K562 (cell line): ENCODE results near the gene FGR. TPM values are rescaled to one million over a fixed set of nuclear protein-coding genes. Genes with fewer than 3 reads are reported as not detected.

Source experiments
- ATAC-seq: fragments of 200-7000 bp; cut with Tn5 transposase; 3 replicates; pipeline ENCODE4 v1.9.1; 2020; ENCODE audit warnings: moderate library complexity
- BruUV-seq: library from RNA; stranded (reverse); fragments of 400-500 nt; replicated peaks from 2 replicates; lab custom pipeline; 2021; lab: Mats Ljungman, UMichigan
- CTCF ChIA-PET: fragments of 300-600 bp; formaldehyde crosslinking; extraction: SDS; loops from one replicate; lab custom pipeline; 2021; ENCODE audit warnings: low intra/inter-chr PET ratio; lab: Yijun Ruan, JAX
- POLR2A ChIA-PET: fragments of 300-600, 350-650 bp; sonication (Branson Sonifier 250); formaldehyde crosslinking; extraction: SDS; loops from one replicate; lab custom pipeline; 2021; ENCODE audit warnings: antibody characterized with exemption, inconsistent platforms; lab: Yijun Ruan, JAX
- DNase-seq, 4 experiments: peaks; one replicate each; pipeline versions ENCODE4 v3.0.0 to v3.0.0-alpha.2; 2011 to 2018; ENCODE audit warnings: low spot score in 3 of 4, mixed read lengths in 3 of 4; ENCODE audit errors: extremely low read depth in 1 of 4
- FAIRE-seq: peaks from 2 replicates; lab custom pipeline; 2011; peaks lifted over from hg19 to GRCh38; lab: Jason Lieb, UNC
- H2AFZ ChIP-seq: 2 replicates; pipeline ENCODE4 v1.6.0; 2011; ENCODE audit warnings: low read depth, low read length, control low read depth, inconsistent platforms
- H3K27ac ChIP-seq: fragments of 200-600 bp; 3 replicates; pipeline ENCODE4 v1.8.0; 2011; ENCODE audit warnings: low read depth, mild to moderate bottlenecking, control low read depth, inconsistent platforms, low read length, moderate library complexity, mixed read lengths; ENCODE audit errors: extremely low read depth
- H3K27me3 ChIP-seq, 2 experiments: fragments of 300-600 bp in 1 of 2; 2 replicates in 1 of 2; 3 replicates in 1 of 2; pipeline versions ENCODE4 v1.6.0 to v1.8.0; 2011; ENCODE audit warnings: inconsistent platforms in 2 of 2, low read length in 2 of 2, mild to moderate bottlenecking in 1 of 2, mixed read lengths in 1 of 2, moderate library complexity in 1 of 2; ENCODE audit not compliant: control insufficient read depth in 2 of 2, insufficient read depth in 2 of 2
- H3K36me3 ChIP-seq: fragments of 300-600 bp; 3 replicates; pipeline ENCODE4 v1.8.0; 2011; ENCODE audit warnings: mild to moderate bottlenecking, low read length, inconsistent platforms; ENCODE audit not compliant: control insufficient read depth, insufficient read depth
- H3K4me1 ChIP-seq, 2 experiments: fragments of 200-600 bp in 1 of 2; replicated peaks in 1 of 2; 2 replicates in 1 of 2; 3 replicates in 1 of 2; pipeline versions ENCODE4 v1.5.1 to v1.8.0; 2011; ENCODE audit warnings: inconsistent platforms in 2 of 2, low read length in 2 of 2, mild to moderate bottlenecking in 1 of 2, mixed read lengths in 1 of 2, moderate library complexity in 1 of 2; ENCODE audit not compliant: control insufficient read depth in 2 of 2, insufficient read depth in 2 of 2
- H3K4me2 ChIP-seq: 2 replicates; pipeline ENCODE4 v1.6.1; 2011; ENCODE audit warnings: low read length, control low read depth, inconsistent platforms, mixed read lengths; ENCODE audit not compliant: insufficient read depth
- H3K4me3 ChIP-seq: fragments of 200-600 bp; sonication (generic), shearing (Covaris generic); 2 replicates; pipeline ENCODE4 v1.5.1; 2016; ENCODE audit warnings: control low read depth, inconsistent platforms
- H3K79me2 ChIP-seq: fragments of 200-600 bp; 3 replicates; pipeline ENCODE4 v1.8.0; 2011; ENCODE audit warnings: low read length, inconsistent platforms; ENCODE audit not compliant: control insufficient read depth, insufficient read depth
- H3K9ac ChIP-seq, 2 experiments: 2 replicates each; pipeline versions ENCODE4 v1.6.0 to v1.6.1; 2011; ENCODE audit warnings: low read depth in 2 of 2, low read length in 2 of 2, control low read depth in 1 of 2, inconsistent platforms in 1 of 2, mild to moderate bottlenecking in 1 of 2, mixed read lengths in 1 of 2; ENCODE audit not compliant: insufficient read depth in 1 of 2
- H3K9me1 ChIP-seq: one replicate; pipeline ENCODE4 v1.6.0; 2011; ENCODE audit warnings: inconsistent platforms, mild to moderate bottlenecking, low read length, moderate library complexity; ENCODE audit not compliant: control insufficient read depth, insufficient read depth
- H3K9me3 ChIP-seq: replicated peaks from 2 replicates; pipeline ENCODE4 v1.5.1; 2011; ENCODE audit warnings: low read depth, low read length, inconsistent platforms; ENCODE audit not compliant: control insufficient read depth, insufficient read depth
- H4K20me1 ChIP-seq: replicated peaks from 2 replicates; pipeline ENCODE4 v1.6.1; 2011; ENCODE audit warnings: low read length, inconsistent platforms, mixed read lengths; ENCODE audit not compliant: control insufficient read depth, insufficient read depth
- CBFA2T3 ChIP-seq: fragments of 450-650 bp; IDR thresholded peaks from 2 replicates; pipeline ENCODE4 v1.6.1; 2017
- ESRRA ChIP-seq: fragments of 450-650 bp; IDR thresholded peaks from 2 replicates; pipeline ENCODE4 v1.6.1; 2014; ENCODE audit warnings: low read depth, mild to moderate bottlenecking, moderate library complexity, borderline replicate concordance
- HDAC1 ChIP-seq, 2 experiments: fragments of 450-650 bp; IDR thresholded peaks; 2 replicates each; pipeline ENCODE4 v1.6.1; 2016 to 2017; ENCODE audit warnings: inconsistent platforms in 1 of 2, mild to moderate bottlenecking in 1 of 2, moderate library complexity in 1 of 2
- KDM1A ChIP-seq, 2 experiments: fragments of 450-650 bp; IDR thresholded peaks; 2 replicates each; pipeline ENCODE4 v1.6.1; 2016; ENCODE audit warnings: mild to moderate bottlenecking in 2 of 2
- NCOA4 ChIP-seq: fragments of 450-650 bp; IDR thresholded peaks from 2 replicates; pipeline ENCODE4 v1.6.1; 2018; ENCODE audit warnings: mild to moderate bottlenecking; ENCODE audit not compliant: partially characterized antibody
- RCOR1 ChIP-seq, 2 experiments: IDR thresholded peaks; 2 replicates each; pipeline ENCODE4 v1.6.1; 2012; ENCODE audit warnings: low read depth in 2 of 2, low read length in 2 of 2, borderline replicate concordance in 1 of 2, improper control_type of control experiment in 1 of 2
- TCF3 ChIP-seq: sonication (generic); formaldehyde crosslinking; IDR thresholded peaks from 2 replicates; pipeline ENCODE4 v1.4.0; 2020; ENCODE audit warnings: mild to moderate bottlenecking, missing genetic modification reagents
- ZNF12 ChIP-seq: sonication (generic); formaldehyde crosslinking; IDR thresholded peaks from 2 replicates; pipeline ENCODE4 v1.4.0; 2020; ENCODE audit warnings: mild to moderate bottlenecking, missing genetic modification reagents
- WGBS: fragments of 100-300 bp; shearing (Covaris generic); methylation state at CpG from one replicate; pipeline ENCODE4 v1.1.6; 2016; ENCODE audit warnings: low coverage, mixed read lengths; ENCODE audit not compliant: insufficient coverage; ENCODE audit errors: missing lambda C conversion rate; 5-methylcytosine and 5-hydroxymethylcytosine counted together
- in situ Hi-C: fragments of 300-500 bp; cut with MboI; formaldehyde crosslinking; loops from 4 replicates; pipeline ENCODE4 v1.15.0; 2018; ENCODE audit warnings: inconsistent platforms, mixed read lengths
- intact Hi-C: fragments of 100-400 bp; cut with micrococcal nuclease; formaldehyde crosslinking; loops from 2 replicates; pipeline ENCODE4 v1.14.2; 2022
- polyA plus RNA-seq, 8 experiments: library from polyadenylated mRNA; depleted of rRNA in 4 of 8; stranded (reverse) in 5 of 8; unstranded in 3 of 8; fragments of >200 nt; fragmentation: Nextera tagmentation in 2 of 8; fragmentation: Illumina TruSeq in 1 of 8; extraction: Ambion mirVana in 2 of 8; extraction: Trizol in 1 of 8; gene quantifications; 2 replicates each; pipeline versions ENCODE4 v1.2.1 to v1.2.3, GENCODE V29; 2011 to 2014; ENCODE audit warnings: inconsistent platforms in 1 of 8, missing spikeins in 1 of 8
- total RNA-seq, 7 experiments: library from RNA; depleted of rRNA in 6 of 7; stranded (reverse); fragments of >200 nt in 6 of 7; fragmentation: Illumina TruSeq in 2 of 7; extraction: Trizol in 2 of 7; gene quantifications; 2 replicates each; pipeline versions ENCODE4 v1.2.1 to v1.2.3, GENCODE V29; 2011 to 2021; ENCODE audit warnings: low replicate concordance in 1 of 7

The FGR gene
- total and polyA plus RNA-seq, 9 of the 15 experiments (the other 6 are each of a cell fraction or from before 2014, with no cell fraction given): 0.04 to 0.11 TPM; not detected in 7

DNA sequence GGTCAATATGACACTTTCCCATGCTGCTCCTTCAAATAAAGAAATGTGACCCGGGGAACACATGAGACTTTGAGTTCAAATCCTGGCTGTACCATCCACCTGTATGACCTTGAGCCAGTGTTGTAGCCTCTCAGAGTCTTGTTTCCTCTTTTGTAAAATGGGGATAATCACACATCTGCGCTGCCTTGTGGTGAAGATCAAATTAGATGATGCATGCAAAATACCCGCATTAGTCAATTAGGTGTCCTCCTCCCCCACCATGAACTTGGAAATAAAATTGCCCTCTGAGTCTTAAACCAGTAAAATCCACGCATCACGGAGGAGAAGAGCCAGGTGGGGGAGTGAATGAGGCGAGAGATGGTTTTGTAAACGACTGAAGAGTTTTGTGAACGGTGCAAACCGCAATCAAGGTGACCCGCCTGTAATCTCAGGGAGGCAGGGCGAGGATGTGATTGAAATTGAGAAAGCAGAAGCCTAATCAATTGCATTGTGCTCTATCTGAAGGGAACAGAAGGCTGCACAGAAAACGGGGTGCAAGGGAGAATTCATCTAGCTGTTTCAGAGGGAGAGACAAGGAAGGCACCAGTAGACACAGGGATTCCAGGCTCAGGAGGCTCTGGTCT is 25.3 kb downstream of the FGR start:
- H3K9ac ChIP-seq: no peak overlapping the region
- intact Hi-C loops (loop anchor here (5.0 kb wide), 3 partner anchors 102 to 312 kb away; no protein-coding TSS in a partner anchor), in situ Hi-C loops (loop anchor here (5.0 to 25.0 kb wide), 5 partner anchors 53 to 497 kb away; no protein-coding TSS in a partner anchor)
- no peaks in the 10 kb centered on the region for H3K9me3 ChIP-seq
- H4K20me1 ChIP-seq: 0 out of 2 replicates have a peak, but pooled peaks cover 7% of the 10 kb centered on the region
- no peak overlapping the region for H3K4me3 ChIP-seq
- no peak overlapping the region for H3K4me2 ChIP-seq
- H3K27ac ChIP-seq: no peak overlapping the region
- no peaks in the 10 kb centered on the region for H3K36me3 ChIP-seq
- no peak for ATAC-seq
- H3K9me1 ChIP-seq: peaks cover 3% of the 10 kb centered on the region
- H3K27me3 ChIP-seq: peaks cover 9 to 34% of the 10 kb centered on the region in 2 experiments; a peak in 3 of 5 replicates
- DNase-seq: no peak
- BruUV-seq: no TSS peak
- peaks cover 26 to 40% of the 10 kb centered on the region in 2 experiments for H3K4me1 ChIP-seq
- no peak overlapping the region for H2AFZ ChIP-seq
- H3K79me2 ChIP-seq: no peaks in the 10 kb centered on the region
- TF ChIP-seq ZNF12 (CRISPR knock-in tag) (no peak), KDM1A (IDR thresholded peaks at IDR 0.05) (peak; percentile 89 to 90), HDAC1 (IDR thresholded peaks at IDR 0.05) (0 out of 4 replicates have a peak, but pooled peaks of 1 of the 2 experiments have one; percentile 40), ESRRA (peak; percentile 76), NCOA4 (no peak), TCF3 (peak; percentile 35), CBFA2T3 (peak; percentile 67), RCOR1 (IDR thresholded peaks at IDR 0.05; ENCODE audit: borderline replicate concordance in 1 of 2, low read depth in 2 of 2, low read length in 2 of 2) (0 out of 4 replicates have a peak, but pooled peaks of 1 of the 2 experiments have one; percentile 21)
- TF ChIP-seq, all 486 proteins: peak for 6
- ChIA-PET CTCF (interaction anchor here (0.7 to 5.2 kb wide), 6 partner anchors 34 to 1267 kb away, joined by 3 to 157 read pairs (median 4); no protein-coding TSS in a partner anchor), POLR2A (interaction anchor here (0.7 to 0.8 kb wide), 2 partner anchors 9 to 211 kb away, joined by 3 to 4 read pairs; no protein-coding TSS in a partner anchor)
- FAIRE-seq: no peak
- 2% methylated on average over 12 of the region's 12 CpGs for WGBS
